Left lobe of liver (tissue), 2 donors: Measurements from ENCODE around the gene CRACDL. TPM values are rescaled to one million over a fixed set of nuclear protein-coding genes. Genes with fewer than 3 reads are reported as not detected.

Experiments
- ATAC-seq: fragments of 200-7000 bp; cut with Tn5 transposase; one replicate; pipeline ENCODE4 v1.9.1; 2020; ENCODE audit warnings: mild to moderate bottlenecking, moderate library complexity
- DNase-seq: peaks from one replicate; pipeline ENCODE4 v3.0.0-alpha.2; 2020; ENCODE audit warnings: low spot score
- total RNA-seq: library from RNA; stranded (reverse); gene quantifications from one replicate; pipeline ENCODE4 v1.2.1, GENCODE V29; 2021
- donor health status: DM: no; HTN: no; CAD: no; lungs with moderate emphysema.
- donor health status: DM: no; HTN: yes; CAD: no.

The CRACDL gene
- total RNA-seq, 1 donor from 2014 or later: 0.30 TPM

DNA sequence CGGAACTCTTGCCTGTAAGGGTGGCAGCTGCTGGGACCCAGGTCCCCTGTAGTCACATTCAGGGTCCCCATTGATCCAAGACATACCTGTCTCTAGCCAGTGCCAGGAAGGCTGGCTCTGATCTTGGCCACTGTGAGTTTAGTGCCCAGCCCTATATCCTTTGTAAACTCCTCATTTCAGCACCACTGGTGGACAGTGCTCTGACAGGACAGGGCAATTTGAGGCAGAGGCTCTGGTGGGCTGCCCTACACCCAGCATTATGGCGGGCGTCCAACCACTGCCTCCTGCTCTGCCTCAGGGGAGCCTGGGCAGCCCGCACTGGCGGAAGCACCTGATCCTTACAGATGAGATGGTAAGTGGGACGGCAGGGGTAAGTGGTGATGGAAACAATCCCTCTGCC is 149.8 kb downstream of the CRACDL start:
- ATAC-seq (no peak), DNase-seq (no peak)

DNA sequence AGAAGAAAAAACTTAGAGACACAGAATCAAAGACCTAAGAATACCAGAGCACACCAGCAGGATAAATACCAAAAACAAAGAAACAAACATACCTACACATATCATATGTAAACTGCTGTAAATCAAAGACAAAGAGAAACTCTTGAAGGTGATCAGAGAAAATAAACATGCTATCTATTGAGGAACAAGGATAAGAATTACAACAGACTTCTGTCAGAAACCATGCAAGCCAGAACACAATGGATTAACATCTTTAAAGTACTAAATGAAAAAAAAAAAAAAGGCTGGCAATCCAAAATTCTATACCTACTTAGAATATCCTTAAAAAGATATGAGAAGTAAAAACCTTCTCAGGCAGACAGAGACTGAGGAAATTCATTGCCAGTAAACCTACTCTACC is 153.5 kb downstream of the CRACDL start:
- ATAC-seq: no peak
- DNase-seq: no peak

DNA sequence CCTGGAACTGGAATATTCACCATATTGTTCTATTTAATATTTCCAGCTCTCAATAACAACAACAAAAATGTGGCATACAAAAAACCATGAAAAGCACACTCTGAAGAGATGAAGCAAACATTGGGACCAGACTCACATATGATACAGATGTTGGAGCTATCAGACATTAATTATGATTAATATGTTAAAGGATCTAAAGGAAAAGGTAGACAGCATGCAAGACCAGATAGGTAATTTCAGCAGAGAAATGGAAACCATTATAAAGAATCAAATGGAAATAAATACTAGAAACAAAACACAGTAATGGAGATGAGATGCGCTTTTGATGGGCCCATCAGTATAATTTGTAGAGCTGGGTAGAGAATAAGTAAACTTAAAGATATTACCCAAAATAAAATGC is 154.2 kb downstream of the CRACDL start:
- DNase-seq: no peak

DNA sequence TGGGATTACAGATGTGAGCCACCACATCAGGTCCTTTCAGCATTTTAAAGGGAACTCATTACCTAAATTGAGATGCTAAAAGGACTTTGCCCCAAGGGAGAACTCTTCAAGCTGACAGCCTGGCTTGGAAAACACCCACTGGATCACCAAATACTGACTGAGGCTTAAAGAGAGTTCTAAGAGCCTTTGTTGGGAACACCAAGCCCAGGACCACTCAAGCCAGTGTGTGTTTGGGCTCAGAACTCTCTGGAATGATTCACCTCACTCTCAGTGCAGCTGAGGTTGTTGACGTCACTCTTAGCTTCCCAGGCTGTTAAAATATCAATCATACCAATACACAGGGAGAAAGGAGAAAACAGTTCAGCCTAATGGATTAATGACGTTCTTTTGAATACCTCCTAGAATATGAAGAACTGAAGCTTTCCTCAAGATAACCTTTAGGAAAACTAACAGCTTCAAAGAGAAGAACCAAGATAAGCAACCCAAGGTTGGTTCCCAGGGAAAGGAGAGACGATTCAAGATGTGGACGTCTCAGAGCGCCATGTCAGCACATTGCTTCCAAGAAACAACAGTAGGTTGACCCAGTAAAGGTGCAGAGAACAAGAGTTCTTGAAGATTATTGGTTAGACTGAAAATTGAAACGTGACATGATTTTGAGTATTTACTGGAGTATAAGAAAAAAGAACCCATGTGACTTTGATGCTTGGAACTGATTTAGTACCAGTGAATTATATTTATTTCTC is 157.1 kb downstream of the CRACDL start:
- no peak for ATAC-seq
- no peak for DNase-seq

More for the DNA sequence above, 154.2 kb downstream of the CRACDL start:
- ATAC-seq: no peak

DNA sequence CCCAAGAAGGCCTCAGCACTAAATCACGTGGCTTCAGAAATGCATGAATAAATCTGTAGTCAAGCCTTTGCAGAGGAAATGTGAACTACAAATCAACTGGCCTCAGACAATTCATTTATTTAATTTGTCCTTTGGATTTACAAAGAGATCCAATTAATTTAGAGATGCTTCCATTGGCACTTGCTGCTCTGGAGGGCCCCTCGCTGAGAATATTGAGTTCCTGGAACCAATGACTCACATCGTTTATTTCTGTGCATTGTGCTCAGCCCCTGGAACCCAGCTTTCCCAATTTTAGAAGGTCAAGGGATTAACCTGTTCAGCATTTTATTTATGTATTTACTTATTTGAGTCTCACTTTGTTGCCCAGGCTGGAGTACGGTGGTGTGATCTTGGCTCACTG is 157.9 kb downstream of the CRACDL start:
- no peak for DNase-seq
- ATAC-seq: no peak

DNA sequence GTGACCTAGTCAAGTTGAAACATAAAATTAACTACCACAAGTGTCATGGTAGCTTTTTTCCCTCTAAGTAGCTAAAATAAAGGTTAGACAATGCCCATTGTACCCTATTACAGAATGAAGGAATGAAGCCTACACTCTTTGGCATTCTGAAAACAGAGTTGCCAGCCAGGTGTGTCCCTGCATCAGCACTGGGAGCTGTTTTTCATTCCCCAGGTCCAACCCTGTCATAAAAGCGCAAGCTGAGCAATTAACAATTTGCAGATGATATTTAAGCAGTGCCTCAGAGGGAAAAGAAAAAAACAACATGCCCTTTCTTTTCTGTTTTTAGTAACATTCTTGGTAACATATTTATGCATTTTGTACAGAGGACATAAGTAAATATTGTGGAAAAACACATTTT is 158.3 kb downstream of the CRACDL start:
- DNase-seq (no peak), ATAC-seq (no peak)

DNA sequence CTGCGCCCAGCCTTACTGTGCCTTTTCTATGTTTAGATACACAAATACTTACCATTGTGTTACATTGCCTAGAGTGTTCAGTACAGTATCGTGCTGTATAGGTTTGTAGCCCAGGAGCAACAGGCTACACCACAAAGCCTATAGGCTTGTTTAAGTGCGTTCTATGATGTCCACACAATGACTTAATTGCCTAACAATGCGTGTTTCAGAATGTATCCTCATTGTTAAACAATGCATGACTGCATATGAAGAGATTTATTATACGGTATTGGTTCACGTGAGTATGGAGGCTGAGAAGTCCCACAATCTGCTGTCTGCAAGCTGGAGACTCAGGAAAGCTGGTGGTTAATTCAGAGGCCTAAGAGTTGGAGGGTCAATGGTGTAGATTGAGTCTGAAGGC is 158.9 kb downstream of the CRACDL start:
- DNase-seq (no peak), ATAC-seq (no peak)

DNA sequence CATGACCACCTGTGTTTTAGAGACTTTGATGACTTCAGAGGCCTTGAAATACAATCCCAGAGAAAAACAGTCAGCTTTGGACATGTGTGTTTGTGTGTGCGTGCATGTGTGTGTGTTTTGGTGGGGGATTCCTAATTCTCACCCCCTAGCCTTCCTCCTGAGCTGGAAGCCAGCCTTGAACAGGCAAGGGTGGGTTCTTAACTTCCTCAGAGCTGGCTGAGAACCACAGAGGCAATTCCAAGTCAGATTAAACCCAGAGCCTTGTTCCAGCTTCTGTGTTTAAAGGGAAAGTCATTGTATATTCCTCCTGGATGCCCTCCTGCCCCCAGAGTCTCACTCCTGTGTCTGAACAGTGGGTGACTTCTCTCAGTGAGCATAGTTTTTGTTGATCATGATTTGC is 159.9 kb downstream of the CRACDL start:
- DNase-seq: no peak
- no peak for ATAC-seq

DNA sequence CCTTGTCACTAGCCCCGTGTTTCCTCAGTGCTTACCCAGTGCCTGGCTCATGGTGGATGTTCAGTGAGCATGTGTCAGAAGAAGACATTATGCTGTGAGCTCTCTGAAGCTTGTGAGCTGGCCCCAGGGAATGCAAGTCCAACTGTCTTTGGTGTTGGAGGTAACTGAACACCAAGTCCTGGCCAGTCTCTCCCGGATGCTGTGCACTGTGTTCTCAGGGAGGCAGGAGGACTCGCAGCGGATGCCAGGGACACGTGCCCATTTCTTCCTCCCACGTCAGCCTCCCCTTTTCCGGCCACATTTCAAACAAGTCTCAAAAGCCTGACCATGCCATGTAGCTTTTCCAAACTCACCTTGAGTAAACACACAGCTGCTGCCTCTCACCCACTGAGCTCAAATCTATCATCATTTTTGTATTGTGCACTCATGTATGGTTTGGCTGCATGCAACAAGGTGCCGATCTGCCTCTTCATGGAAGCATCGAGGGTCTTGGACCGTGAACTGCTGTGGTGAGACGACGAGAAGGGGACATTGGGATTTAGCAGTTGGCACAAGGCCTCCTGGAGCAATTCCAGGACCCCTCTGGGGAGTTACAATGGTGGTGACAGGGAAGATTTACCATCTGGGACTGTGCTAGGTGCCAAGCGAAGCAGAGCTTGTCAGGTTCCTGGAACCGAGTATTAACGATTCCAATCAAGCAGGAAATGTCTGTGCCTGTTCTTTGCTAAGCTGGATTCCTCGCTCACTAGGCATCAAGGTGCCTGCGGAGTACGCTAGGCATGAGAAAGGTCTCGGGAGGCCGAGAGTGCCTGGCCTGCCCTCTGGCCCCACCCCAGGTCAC is 160.7 kb downstream of the CRACDL start:
- ATAC-seq (no peak), DNase-seq (no peak)

DNA sequence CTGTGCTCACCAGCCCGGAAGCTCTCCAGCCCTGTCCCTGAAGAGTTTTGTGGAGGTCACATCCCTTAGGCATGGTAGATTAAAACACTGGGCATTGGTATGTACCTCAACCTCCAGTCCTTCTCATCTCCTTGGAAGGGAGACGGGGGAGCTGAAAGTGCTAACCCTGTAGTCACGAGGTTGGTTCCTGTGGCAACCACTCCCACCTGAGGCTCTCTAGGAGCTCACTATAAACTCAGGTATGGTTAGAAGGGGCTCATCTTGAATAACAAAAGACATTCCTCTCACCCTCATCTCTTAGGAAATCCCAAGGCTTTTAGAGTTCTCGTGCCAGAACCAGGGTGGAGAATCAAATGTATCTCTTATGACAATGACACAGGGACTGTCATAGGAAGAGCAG is 162.1 kb downstream of the CRACDL start:
- DNase-seq (no peak), ATAC-seq (no peak)

DNA sequence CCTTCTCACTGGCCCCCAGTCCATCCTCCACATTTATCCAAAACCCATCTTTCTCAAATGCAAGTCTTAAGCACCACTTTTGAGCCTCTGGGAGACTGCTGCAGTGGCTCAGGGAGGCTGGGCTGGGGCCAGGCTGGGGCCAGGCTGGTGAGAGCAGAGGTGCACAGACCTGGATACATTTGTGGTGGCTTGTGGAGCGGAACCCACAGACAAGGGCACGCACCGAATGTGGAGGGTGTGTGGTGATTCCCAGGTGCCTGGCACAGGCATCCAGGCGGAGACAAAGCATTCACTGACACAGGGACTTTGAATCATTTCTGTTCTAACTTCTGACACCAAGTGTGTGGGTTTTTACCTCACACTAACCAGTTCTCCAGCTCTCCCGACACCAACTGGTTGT is 162.9 kb downstream of the CRACDL start:
- DNase-seq: no peak

DNA sequence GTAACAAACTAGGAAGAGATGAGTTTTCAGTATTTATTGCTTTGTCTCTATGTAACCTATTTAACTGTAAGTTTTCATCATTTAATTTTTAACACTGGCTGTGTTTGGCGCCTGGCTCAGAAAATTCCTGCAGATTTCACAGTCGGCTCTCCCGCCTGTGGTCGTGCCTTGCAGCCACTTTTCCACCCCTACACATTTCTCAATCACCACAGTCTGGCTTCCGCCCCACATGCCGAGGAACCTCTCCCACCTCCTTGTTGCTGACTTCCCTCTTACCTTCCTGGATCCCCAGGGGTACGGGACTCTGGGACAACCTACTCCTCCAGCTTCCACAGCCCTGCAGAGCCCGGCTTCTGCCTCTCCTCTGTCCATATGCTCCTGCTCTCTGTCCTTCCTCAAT is 163.5 kb downstream of the CRACDL start:
- ATAC-seq (no peak), DNase-seq (no peak)

More for the DNA sequence above, 162.9 kb downstream of the CRACDL start:
- ATAC-seq: no peak

DNA sequence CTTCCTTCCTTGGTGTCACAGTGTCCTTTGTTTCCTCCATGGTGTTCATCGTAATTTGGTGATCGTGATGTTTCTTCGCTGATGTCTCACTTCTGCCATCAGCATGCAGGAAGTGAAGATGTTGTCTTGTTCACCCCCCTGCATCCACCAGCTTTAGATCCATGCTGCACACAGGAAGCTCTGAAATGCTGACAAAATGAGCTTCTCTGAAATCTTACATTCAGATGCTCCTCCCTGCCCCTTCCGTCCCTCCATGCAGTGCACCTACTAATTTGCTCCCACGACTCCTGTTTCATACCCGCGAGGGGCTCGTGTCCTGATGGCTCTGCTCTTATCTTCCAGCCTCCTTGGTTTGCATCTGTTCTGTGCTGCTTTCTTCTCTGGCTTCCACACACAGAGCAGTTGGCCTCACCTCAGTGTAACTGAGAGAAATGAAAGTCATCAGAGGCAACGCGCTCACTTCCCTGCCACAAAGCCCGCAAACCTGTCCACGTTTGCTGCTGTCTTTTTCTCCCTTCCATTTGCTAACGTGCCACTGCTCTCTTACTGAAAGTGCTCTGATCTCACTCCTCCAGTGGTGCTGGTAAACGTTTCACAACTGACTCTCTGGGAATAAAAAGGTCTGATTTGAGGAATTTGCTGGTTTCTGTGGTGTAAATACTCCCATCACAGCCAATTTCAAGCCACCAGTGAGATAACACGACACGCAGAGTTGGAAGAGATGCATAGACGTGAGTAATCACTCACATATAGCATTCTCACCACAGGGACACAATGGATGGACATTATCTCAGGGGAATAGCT is 164.1 kb downstream of the CRACDL start:
- ATAC-seq (no peak), DNase-seq (no peak)

DNA sequence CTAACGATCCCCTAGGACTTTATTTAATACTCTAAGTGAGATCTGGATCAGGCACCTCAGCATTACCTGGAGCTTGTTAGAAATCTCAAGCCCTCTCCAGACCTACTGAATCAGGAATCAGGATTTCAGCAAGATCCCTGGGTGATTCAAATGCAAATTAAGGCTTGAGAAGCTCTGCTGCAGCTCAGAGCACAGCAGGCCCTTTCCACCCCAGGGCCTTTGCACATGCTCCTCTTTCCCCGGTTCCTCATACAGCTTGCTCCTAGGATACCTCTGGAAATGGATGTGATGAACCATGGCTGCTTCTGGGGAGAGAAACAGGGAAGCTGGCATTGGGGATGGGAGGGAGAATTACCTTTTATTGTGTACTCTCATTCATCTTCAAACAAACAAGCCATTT is 164.8 kb downstream of the CRACDL start:
- ATAC-seq: no peak

DNA sequence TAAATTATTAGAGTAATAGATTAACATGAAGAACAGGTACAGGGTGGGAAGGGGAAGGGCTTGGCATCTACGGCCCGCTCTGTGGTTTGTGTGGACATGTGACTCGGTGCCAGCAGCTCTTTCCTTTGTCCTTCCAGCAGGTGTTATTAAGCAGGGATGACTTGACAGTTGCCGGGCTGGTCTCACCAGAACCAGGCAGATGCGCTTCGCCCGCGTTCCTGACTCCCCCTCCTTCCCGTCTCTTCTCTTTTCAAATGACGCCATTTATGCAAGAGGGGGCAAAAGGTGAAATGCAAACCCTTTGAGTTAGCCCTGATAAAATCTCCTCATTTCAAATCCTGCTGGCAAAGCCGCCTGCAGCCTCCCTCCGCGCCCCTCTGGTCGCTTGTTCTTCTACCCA is 166.2 kb downstream of the CRACDL start:
- ATAC-seq (no peak), DNase-seq (no peak)

More for the DNA sequence above, 164.8 kb downstream of the CRACDL start:
- DNase-seq: no peak

DNA sequence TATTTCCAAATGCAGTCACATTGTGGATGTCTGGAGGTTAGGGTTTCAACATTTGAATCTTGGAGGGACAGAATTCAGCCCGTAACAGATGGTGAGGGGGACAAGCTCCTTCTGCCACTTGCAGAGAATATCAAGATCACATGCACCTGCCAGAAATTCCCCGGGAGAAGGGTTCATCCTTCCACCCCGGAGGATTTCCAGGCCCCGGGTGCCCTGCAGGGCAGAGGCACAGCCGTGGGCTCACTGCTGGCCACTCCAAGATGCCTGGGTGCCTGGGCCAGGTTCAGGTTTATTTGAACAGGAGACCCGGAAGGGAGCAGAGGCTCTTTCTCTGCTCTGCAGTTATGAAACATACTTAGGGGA is 166.9 kb downstream of the CRACDL start:
- DNase-seq: no peak
- ATAC-seq: no peak

DNA sequence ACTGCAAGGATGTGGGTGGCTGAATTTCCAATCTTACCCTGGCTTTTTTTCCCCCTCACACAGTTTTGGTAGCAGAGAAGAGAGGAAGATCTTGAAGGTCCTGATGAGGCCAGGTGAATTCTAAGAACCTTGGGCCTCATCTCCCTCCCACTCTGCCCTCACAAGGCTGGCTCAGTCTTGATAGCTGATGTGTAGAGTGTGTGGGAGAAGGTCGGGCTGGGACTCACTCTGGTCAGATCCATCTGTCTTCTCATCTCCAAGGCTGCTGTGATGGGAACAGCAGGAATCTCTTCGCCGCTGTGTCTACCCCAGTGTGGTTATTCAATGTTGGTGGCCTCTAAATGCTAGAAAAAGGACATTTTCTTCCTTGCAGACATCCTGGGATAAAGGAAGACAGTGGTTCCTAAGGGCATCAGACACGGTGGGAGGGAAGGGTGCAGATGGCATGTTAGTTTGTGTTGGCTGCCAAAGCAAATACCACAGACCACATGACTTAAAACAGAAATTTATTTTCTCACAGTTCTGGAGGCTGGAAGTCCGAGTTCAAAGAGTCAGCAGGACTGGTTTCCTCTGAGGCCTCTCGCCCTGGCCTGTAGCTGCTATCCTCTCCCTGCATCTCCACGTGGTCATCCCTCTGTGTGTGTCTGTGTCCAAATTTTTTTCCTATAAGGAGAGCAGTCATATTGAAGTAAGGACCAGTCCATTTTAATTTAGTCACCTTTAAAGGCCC is 167.5 kb downstream of the CRACDL start:
- no peak for DNase-seq
- ATAC-seq: peak; percentile 44

DNA sequence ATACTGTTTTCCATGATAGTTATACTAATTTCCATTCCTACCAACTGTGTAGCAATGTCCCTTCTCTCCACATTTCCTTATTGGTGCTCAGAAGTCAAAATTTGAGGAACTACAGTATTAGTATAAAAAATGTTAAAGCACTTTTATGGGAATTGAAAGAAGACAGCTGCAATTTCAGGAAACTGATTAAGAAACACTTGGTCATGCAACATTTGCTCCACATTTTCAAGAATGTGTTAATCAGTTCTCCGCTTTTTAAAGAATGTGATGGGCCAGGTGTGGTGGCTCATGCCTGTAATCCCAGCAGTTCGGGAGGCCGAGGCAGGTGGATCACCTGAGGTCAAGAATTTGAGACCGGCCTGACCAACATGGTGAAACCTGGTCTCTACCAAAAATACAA is 171.5 kb downstream of the CRACDL start:
- DNase-seq: no peak
- no peak for ATAC-seq

DNA sequence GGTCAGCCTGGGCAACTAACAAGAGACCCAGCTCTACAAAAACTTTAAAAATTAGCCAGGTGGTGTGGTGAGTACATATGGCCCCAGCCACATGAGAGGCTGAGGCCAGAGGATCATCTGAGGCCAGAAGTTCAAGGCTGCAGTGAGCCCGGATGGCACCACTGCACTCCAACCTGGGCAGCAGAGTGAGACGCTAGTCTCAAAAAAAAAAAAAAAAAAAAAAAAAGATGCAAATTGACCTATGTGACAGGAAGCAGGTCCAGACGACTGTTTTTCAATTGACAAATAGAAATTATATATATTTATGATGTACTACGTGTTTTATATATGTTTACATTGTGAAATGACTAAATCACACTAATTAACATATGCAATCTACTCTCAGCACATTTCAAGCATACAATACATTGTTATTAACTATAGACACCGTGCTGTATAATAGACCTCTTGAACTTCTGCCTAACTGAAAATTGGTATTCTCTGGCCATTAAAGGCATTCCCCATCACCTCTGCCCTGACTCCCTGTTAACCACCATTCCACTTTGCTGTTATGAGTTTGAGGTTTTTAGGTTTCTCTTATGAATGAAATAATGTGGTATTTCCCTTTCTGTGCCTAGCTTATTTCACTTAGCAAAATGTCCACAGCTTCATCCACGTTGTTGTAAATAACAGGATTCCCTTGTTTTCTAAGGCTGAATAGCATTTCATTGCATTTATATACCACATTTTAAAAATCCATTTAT is 172.6 kb downstream of the CRACDL start:
- no peak for DNase-seq

DNA sequence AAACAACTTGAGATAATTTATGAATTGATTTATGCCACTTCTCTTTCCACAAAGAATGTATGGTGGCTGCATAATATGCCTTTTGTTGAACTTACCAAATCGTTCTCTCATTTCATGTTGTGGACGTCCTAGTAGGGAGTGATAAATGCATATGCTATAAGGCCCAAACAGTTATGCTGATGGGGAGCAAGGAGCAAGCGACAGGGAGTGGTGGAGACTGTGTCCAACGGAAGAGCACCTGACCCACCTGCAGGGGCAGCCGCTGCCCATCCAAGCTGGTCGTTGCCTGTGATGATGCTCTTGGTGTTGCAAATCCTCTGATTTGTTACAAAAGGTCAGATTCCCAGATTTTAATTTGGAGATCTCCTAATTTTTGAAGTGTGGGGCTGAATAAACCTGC is 174.1 kb downstream of the CRACDL start:
- ATAC-seq: no peak
- DNase-seq: no peak

More for the DNA sequence above, 172.6 kb downstream of the CRACDL start:
- no peak for ATAC-seq
